K562 (cell line): ENCODE measurements around the gene HOATZ. TPM values are rescaled to one million over a fixed set of nuclear protein-coding genes. Genes with fewer than 3 reads are reported as not detected.

ENCODE experiments used
- ATAC-seq: fragments of 200-7000 bp; cut with Tn5 transposase; 3 replicates; pipeline ENCODE4 v1.9.1; 2020; ENCODE audit warnings: moderate library complexity
- BruUV-seq: library from RNA; stranded (reverse); fragments of 400-500 nt; replicated peaks from 2 replicates; lab custom pipeline; 2021; lab: Mats Ljungman, UMichigan
- CTCF ChIA-PET: fragments of 300-600 bp; formaldehyde crosslinking; extraction: SDS; loops from one replicate; lab custom pipeline; 2021; ENCODE audit warnings: low intra/inter-chr PET ratio; lab: Yijun Ruan, JAX
- POLR2A ChIA-PET: fragments of 300-600, 350-650 bp; sonication (Branson Sonifier 250); formaldehyde crosslinking; extraction: SDS; loops from one replicate; lab custom pipeline; 2021; ENCODE audit warnings: antibody characterized with exemption, inconsistent platforms; lab: Yijun Ruan, JAX
- DNase-seq, 4 experiments: peaks; one replicate each; pipeline versions ENCODE4 v3.0.0 to v3.0.0-alpha.2; 2011 to 2018; ENCODE audit warnings: low spot score in 3 of 4, mixed read lengths in 3 of 4; ENCODE audit errors: extremely low read depth in 1 of 4
- FAIRE-seq: peaks from 2 replicates; lab custom pipeline; 2011; peaks lifted over from hg19 to GRCh38; lab: Jason Lieb, UNC
- H2AFZ ChIP-seq: 2 replicates; pipeline ENCODE4 v1.6.0; 2011; ENCODE audit warnings: low read depth, low read length, control low read depth, inconsistent platforms
- H3K27ac ChIP-seq: fragments of 200-600 bp; 3 replicates; pipeline ENCODE4 v1.8.0; 2011; ENCODE audit warnings: low read depth, mild to moderate bottlenecking, control low read depth, inconsistent platforms, low read length, moderate library complexity, mixed read lengths; ENCODE audit errors: extremely low read depth
- H3K27me3 ChIP-seq, 2 experiments: fragments of 300-600 bp in 1 of 2; 2 replicates in 1 of 2; 3 replicates in 1 of 2; pipeline versions ENCODE4 v1.6.0 to v1.8.0; 2011; ENCODE audit warnings: inconsistent platforms in 2 of 2, low read length in 2 of 2, mild to moderate bottlenecking in 1 of 2, mixed read lengths in 1 of 2, moderate library complexity in 1 of 2; ENCODE audit not compliant: control insufficient read depth in 2 of 2, insufficient read depth in 2 of 2
- H3K36me3 ChIP-seq: fragments of 300-600 bp; 3 replicates; pipeline ENCODE4 v1.8.0; 2011; ENCODE audit warnings: mild to moderate bottlenecking, low read length, inconsistent platforms; ENCODE audit not compliant: control insufficient read depth, insufficient read depth
- H3K4me1 ChIP-seq, 2 experiments: fragments of 200-600 bp in 1 of 2; replicated peaks in 1 of 2; 2 replicates in 1 of 2; 3 replicates in 1 of 2; pipeline versions ENCODE4 v1.5.1 to v1.8.0; 2011; ENCODE audit warnings: inconsistent platforms in 2 of 2, low read length in 2 of 2, mild to moderate bottlenecking in 1 of 2, mixed read lengths in 1 of 2, moderate library complexity in 1 of 2; ENCODE audit not compliant: control insufficient read depth in 2 of 2, insufficient read depth in 2 of 2
- H3K4me2 ChIP-seq: 2 replicates; pipeline ENCODE4 v1.6.1; 2011; ENCODE audit warnings: low read length, control low read depth, inconsistent platforms, mixed read lengths; ENCODE audit not compliant: insufficient read depth
- H3K4me3 ChIP-seq: fragments of 200-600 bp; sonication (generic), shearing (Covaris generic); 2 replicates; pipeline ENCODE4 v1.5.1; 2016; ENCODE audit warnings: control low read depth, inconsistent platforms
- H3K79me2 ChIP-seq: fragments of 200-600 bp; 3 replicates; pipeline ENCODE4 v1.8.0; 2011; ENCODE audit warnings: low read length, inconsistent platforms; ENCODE audit not compliant: control insufficient read depth, insufficient read depth
- H3K9ac ChIP-seq, 2 experiments: 2 replicates each; pipeline versions ENCODE4 v1.6.0 to v1.6.1; 2011; ENCODE audit warnings: low read depth in 2 of 2, low read length in 2 of 2, control low read depth in 1 of 2, inconsistent platforms in 1 of 2, mild to moderate bottlenecking in 1 of 2, mixed read lengths in 1 of 2; ENCODE audit not compliant: insufficient read depth in 1 of 2
- H3K9me1 ChIP-seq: one replicate; pipeline ENCODE4 v1.6.0; 2011; ENCODE audit warnings: inconsistent platforms, mild to moderate bottlenecking, low read length, moderate library complexity; ENCODE audit not compliant: control insufficient read depth, insufficient read depth
- H3K9me3 ChIP-seq: replicated peaks from 2 replicates; pipeline ENCODE4 v1.5.1; 2011; ENCODE audit warnings: low read depth, low read length, inconsistent platforms; ENCODE audit not compliant: control insufficient read depth, insufficient read depth
- H4K20me1 ChIP-seq: replicated peaks from 2 replicates; pipeline ENCODE4 v1.6.1; 2011; ENCODE audit warnings: low read length, inconsistent platforms, mixed read lengths; ENCODE audit not compliant: control insufficient read depth, insufficient read depth
- ADNP ChIP-seq: fragments of 200-800 bp; sonication (Bioruptor generic); IDR thresholded peaks from 2 replicates; pipeline ENCODE4 v1.6.1; 2016; ENCODE audit warnings: missing genetic modification characterization, missing compliant biosample characterization
- FOXA1 ChIP-seq: fragments of 450-650 bp; IDR thresholded peaks from 2 replicates; pipeline ENCODE4 v1.6.1; 2016; ENCODE audit warnings: mild to moderate bottlenecking, borderline replicate concordance
- FOXM1 ChIP-seq, 2 experiments: fragments of 450-650 bp in 1 of 2; sonication (generic) in 1 of 2; formaldehyde crosslinking in 1 of 2; IDR thresholded peaks; 2 replicates each; pipeline versions ENCODE4 v1.6.1 to v1.9.0; 2017 to 2022; ENCODE audit warnings: low read depth in 2 of 2, mild to moderate bottlenecking in 2 of 2, missing genetic modification reagents in 1 of 2, moderate library complexity in 1 of 2
- KDM5B ChIP-seq: fragments of 200-600 bp; sonication (generic); IDR thresholded peaks from 2 replicates; pipeline ENCODE4 v1.6.1; 2012; ENCODE audit warnings: low read depth, mild to moderate bottlenecking, moderate library complexity, low read length, control low read depth, inconsistent platforms; ENCODE audit not compliant: insufficient replicate concordance
- SMARCB1 ChIP-seq: IDR thresholded peaks from 2 replicates; pipeline ENCODE4 v1.6.1; 2011; ENCODE audit warnings: improper control_type of control experiment, low read depth; ENCODE audit not compliant: insufficient read length
- SMARCC2 ChIP-seq: fragments of 450-650 bp; IDR thresholded peaks from 2 replicates; pipeline ENCODE4 v1.6.1; 2017; ENCODE audit warnings: antibody characterized with exemption, moderate library complexity, mild to moderate bottlenecking, low read depth
- SRSF1 ChIP-seq: fragments of 200-400 bp; formaldehyde crosslinking; IDR thresholded peaks from 2 replicates; pipeline ENCODE4 v1.6.1; 2017; ENCODE audit warnings: mild to moderate bottlenecking, low read depth, low read length, moderate library complexity
- WHSC1 ChIP-seq: IDR thresholded peaks from one replicate; pipeline ENCODE4 v1.6.1; 2012; ENCODE audit warnings: low read length, control low read depth, inconsistent platforms
- ZNF668 ChIP-seq: fragments of 250-450 bp; sonication (Bioruptor Pico); IDR thresholded peaks from 2 replicates; pipeline ENCODE4 v1.8.0; 2022; ENCODE audit warnings: mild to moderate bottlenecking, inconsistent platforms
- WGBS: fragments of 100-300 bp; shearing (Covaris generic); methylation state at CpG from one replicate; pipeline ENCODE4 v1.1.6; 2016; ENCODE audit warnings: low coverage, mixed read lengths; ENCODE audit not compliant: insufficient coverage; ENCODE audit errors: missing lambda C conversion rate; 5-methylcytosine and 5-hydroxymethylcytosine counted together
- in situ Hi-C: fragments of 300-500 bp; cut with MboI; formaldehyde crosslinking; loops from 4 replicates; pipeline ENCODE4 v1.15.0; 2018; ENCODE audit warnings: inconsistent platforms, mixed read lengths
- intact Hi-C: fragments of 100-400 bp; cut with micrococcal nuclease; formaldehyde crosslinking; loops from 2 replicates; pipeline ENCODE4 v1.14.2; 2022
- polyA plus RNA-seq, 8 experiments: library from polyadenylated mRNA; depleted of rRNA in 4 of 8; stranded (reverse) in 5 of 8; unstranded in 3 of 8; fragments of >200 nt; fragmentation: Nextera tagmentation in 2 of 8; fragmentation: Illumina TruSeq in 1 of 8; extraction: Ambion mirVana in 2 of 8; extraction: Trizol in 1 of 8; gene quantifications; 2 replicates each; pipeline versions ENCODE4 v1.2.1 to v1.2.3, GENCODE V29; 2011 to 2014; ENCODE audit warnings: inconsistent platforms in 1 of 8, missing spikeins in 1 of 8
- total RNA-seq, 7 experiments: library from RNA; depleted of rRNA in 6 of 7; stranded (reverse); fragments of >200 nt in 6 of 7; fragmentation: Illumina TruSeq in 2 of 7; extraction: Trizol in 2 of 7; gene quantifications; 2 replicates each; pipeline versions ENCODE4 v1.2.1 to v1.2.3, GENCODE V29; 2011 to 2021; ENCODE audit warnings: low replicate concordance in 1 of 7
- TF ChIP-seq, protein P1 (sequence below): fragments of 200-800 bp; sonication (Bioruptor generic); IDR thresholded peaks from 2 replicates; pipeline ENCODE4 v1.6.1; 2017; ENCODE audit warnings: missing genetic modification characterization, missing compliant biosample characterization
- TF ChIP-seq, protein P2 (sequence below): sonication (generic); formaldehyde crosslinking; IDR thresholded peaks from 2 replicates; pipeline ENCODE4 v1.4.0; 2020; ENCODE audit warnings: mild to moderate bottlenecking, missing genetic modification reagents
- TF ChIP-seq, protein P3 (sequence below), 2 experiments: fragments of 150-350 bp in 1 of 2; IDR thresholded peaks; 2 replicates each; pipeline ENCODE4 v1.6.1; 2012 to 2016; ENCODE audit warnings: low read depth in 2 of 2, low read length in 2 of 2, mild to moderate bottlenecking in 1 of 2, moderate library complexity in 1 of 2

Gene HOATZ
- total and polyA plus RNA-seq, 9 of the 15 experiments (the other 6 are each of a cell fraction or from before 2014, with no cell fraction given), result not detected

DNA sequence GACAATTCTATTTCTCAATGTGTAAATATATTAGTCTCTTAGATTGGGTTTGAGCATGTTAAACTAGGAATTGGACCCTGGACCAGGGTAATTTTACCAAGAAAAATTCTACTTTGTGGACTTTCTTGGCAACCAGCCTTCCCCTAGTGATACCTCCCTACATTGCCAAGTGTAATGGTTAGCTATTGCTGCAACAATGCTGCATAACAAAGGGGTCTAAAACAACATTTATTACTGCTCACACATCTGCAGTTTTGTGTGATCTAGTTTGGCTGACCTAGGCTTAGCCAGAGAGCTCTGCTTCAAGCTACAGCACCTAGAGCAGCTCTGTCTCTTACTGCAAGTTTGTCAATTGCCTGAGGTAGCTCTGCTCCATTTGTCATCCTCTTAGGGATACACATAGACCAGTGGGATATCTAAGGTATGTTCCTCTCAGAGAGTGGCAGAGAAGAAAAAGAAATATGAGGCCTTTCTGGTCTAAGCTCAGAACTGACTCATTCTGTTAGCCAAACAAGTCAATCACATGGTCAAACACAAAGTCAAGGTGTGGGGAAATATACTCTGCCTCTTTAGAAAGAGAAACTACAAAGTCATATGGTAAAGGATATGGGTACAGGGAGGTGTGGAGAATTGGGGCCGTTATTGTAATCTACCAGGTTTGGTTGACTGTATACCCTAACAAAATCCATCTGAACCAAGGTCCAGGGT, 24.0 kb downstream of the HOATZ start:
- ATAC-seq (no peak), FAIRE-seq (no peak), DNase-seq (no peak)
- no TSS peak for BruUV-seq
- no peak overlapping the region for H3K9ac ChIP-seq
- H3K4me2 ChIP-seq, result no peak overlapping the region
- H3K4me1 ChIP-seq, result peaks cover 0 to 14% of the 10 kb centered on the region in 2 experiments; a peak in 1 of 5 replicates
- 0% methylated on average over 1 of the region's 1 CpG for WGBS
- intact Hi-C loops (no loop called here), in situ Hi-C loops (no loop called here)
- H3K9me3 ChIP-seq, result no peaks in the 10 kb centered on the region
- no peak overlapping the region for H3K4me3 ChIP-seq
- H3K27me3 ChIP-seq, result peaks cover 20 to 40% of the 10 kb centered on the region in 2 experiments
- CTCF ChIA-PET, result no interaction called here
- no peaks in the 10 kb centered on the region for H3K9me1 ChIP-seq
- no peak for TF ChIP-seq ZNF668 (CRISPR knock-in tag)
- TF ChIP-seq, protein P1, sequence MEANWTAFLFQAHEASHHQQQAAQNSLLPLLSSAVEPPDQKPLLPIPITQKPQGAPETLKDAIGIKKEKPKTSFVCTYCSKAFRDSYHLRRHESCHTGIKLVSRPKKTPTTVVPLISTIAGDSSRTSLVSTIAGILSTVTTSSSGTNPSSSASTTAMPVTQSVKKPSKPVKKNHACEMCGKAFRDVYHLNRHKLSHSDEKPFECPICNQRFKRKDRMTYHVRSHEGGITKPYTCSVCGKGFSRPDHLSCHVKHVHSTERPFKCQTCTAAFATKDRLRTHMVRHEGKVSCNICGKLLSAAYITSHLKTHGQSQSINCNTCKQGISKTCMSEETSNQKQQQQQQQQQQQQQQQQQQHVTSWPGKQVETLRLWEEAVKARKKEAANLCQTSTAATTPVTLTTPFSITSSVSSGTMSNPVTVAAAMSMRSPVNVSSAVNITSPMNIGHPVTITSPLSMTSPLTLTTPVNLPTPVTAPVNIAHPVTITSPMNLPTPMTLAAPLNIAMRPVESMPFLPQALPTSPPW, result no peak
- TF ChIP-seq FOXA1, result no peak
- TF ChIP-seq KDM5B, result no peak
- TF ChIP-seq SRSF1, result no peak
- TF ChIP-seq, protein P2, sequence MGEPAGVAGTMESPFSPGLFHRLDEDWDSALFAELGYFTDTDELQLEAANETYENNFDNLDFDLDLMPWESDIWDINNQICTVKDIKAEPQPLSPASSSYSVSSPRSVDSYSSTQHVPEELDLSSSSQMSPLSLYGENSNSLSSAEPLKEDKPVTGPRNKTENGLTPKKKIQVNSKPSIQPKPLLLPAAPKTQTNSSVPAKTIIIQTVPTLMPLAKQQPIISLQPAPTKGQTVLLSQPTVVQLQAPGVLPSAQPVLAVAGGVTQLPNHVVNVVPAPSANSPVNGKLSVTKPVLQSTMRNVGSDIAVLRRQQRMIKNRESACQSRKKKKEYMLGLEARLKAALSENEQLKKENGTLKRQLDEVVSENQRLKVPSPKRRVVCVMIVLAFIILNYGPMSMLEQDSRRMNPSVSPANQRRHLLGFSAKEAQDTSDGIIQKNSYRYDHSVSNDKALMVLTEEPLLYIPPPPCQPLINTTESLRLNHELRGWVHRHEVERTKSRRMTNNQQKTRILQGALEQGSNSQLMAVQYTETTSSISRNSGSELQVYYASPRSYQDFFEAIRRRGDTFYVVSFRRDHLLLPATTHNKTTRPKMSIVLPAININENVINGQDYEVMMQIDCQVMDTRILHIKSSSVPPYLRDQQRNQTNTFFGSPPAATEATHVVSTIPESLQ, result no peak
- no peak for TF ChIP-seq ADNP (tag)
- no peak for TF ChIP-seq SMARCB1
- TF ChIP-seq SMARCC2, result no peak
- TF ChIP-seq FOXM1 (IDR thresholded peaks at IDR 0.05; ENCODE audit: low read depth), result no peak
- TF ChIP-seq FOXM1 (CRISPR knock-in tag; IDR thresholded peaks at IDR 0.05; ENCODE audit: low read depth), result no peak
- TF ChIP-seq, protein P3, sequence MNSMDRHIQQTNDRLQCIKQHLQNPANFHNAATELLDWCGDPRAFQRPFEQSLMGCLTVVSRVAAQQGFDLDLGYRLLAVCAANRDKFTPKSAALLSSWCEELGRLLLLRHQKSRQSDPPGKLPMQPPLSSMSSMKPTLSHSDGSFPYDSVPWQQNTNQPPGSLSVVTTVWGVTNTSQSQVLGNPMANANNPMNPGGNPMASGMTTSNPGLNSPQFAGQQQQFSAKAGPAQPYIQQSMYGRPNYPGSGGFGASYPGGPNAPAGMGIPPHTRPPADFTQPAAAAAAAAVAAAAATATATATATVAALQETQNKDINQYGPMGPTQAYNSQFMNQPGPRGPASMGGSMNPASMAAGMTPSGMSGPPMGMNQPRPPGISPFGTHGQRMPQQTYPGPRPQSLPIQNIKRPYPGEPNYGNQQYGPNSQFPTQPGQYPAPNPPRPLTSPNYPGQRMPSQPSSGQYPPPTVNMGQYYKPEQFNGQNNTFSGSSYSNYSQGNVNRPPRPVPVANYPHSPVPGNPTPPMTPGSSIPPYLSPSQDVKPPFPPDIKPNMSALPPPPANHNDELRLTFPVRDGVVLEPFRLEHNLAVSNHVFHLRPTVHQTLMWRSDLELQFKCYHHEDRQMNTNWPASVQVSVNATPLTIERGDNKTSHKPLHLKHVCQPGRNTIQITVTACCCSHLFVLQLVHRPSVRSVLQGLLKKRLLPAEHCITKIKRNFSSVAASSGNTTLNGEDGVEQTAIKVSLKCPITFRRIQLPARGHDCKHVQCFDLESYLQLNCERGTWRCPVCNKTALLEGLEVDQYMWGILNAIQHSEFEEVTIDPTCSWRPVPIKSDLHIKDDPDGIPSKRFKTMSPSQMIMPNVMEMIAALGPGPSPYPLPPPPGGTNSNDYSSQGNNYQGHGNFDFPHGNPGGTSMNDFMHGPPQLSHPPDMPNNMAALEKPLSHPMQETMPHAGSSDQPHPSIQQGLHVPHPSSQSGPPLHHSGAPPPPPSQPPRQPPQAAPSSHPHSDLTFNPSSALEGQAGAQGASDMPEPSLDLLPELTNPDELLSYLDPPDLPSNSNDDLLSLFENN (IDR thresholded peaks at IDR 0.05; ENCODE audit: low read depth in 2 of 2, low read length in 2 of 2), result no peak
- TF ChIP-seq WHSC1, result no peak
- H4K20me1 ChIP-seq, result no peaks in the 10 kb centered on the region
- H3K79me2 ChIP-seq, result no peaks in the 10 kb centered on the region
- POLR2A ChIA-PET, result no interaction called here
- H3K27ac ChIP-seq, result no peak overlapping the region
- H3K36me3 ChIP-seq, result no peaks in the 10 kb centered on the region
- no peak overlapping the region for H2AFZ ChIP-seq
